Activated naive CD4-positive, alpha-beta T cell treated with anti-CD3 and anti-CD28 coated beads for 36 hours (primary cell): ENCODE measurements around the gene TLR5. TPM values are rescaled to one million over a fixed set of nuclear protein-coding genes. Genes with fewer than 3 reads are reported as not detected.

Experiments
- CTCF ChIA-PET: fragments of 350-600 bp; sonication (Branson Sonifier 250); formaldehyde crosslinking; loops from one replicate; lab custom pipeline; 2021; ENCODE audit warnings: antibody characterized with exemption; lab: Charles Lee
- DNase-seq: peaks from one replicate; pipeline ENCODE4 v3.0.0-alpha.2; 2020
- H3K27ac Mint-ChIP-seq: one replicate; pipeline ENCODE4 v1.8.0; 2021; ENCODE audit warnings: mild to moderate bottlenecking, mixed read lengths
- H3K27me3 Mint-ChIP-seq: one replicate; pipeline ENCODE4 v1.8.0; 2021; ENCODE audit warnings: low read depth, mixed read lengths
- H3K36me3 Mint-ChIP-seq: one replicate; pipeline ENCODE4 v1.8.0; 2021; ENCODE audit warnings: low read depth, mixed read lengths
- H3K4me1 Mint-ChIP-seq: one replicate; pipeline ENCODE4 v1.8.0; 2021; ENCODE audit warnings: low read depth, mixed read lengths
- H3K4me3 Mint-ChIP-seq: one replicate; pipeline ENCODE4 v1.8.0; 2021; ENCODE audit warnings: mild to moderate bottlenecking, moderate library complexity, mixed read lengths
- H3K9me3 Mint-ChIP-seq: one replicate; pipeline ENCODE4 v1.8.0; 2021; ENCODE audit warnings: mixed read lengths
- intact Hi-C: fragments of 100-400 bp; cut with micrococcal nuclease; formaldehyde crosslinking; loops from one replicate; pipeline ENCODE4 v1.15.1; 2023
- total RNA-seq, 2 experiments: library from RNA; stranded (reverse); gene quantifications; one replicate each; pipeline ENCODE4 v1.2.3, GENCODE V29; 2021

Gene TLR5
- total RNA-seq, 2 experiments from 2014 or later, result 0.67 to 0.93 TPM

GRCh38 chr1:223079498-223079897, 63.5 kb downstream of the TLR5 start:
- H3K4me3 Mint-ChIP-seq, result no peak overlapping the region
- H3K4me1 Mint-ChIP-seq, result no peaks in the 10 kb centered on the region
- H3K9me3 Mint-ChIP-seq, result no peaks in the 10 kb centered on the region
- intact Hi-C loops, result no loop called here
- no peak for DNase-seq
- no peak overlapping the region for H3K27ac Mint-ChIP-seq
- H3K27me3 Mint-ChIP-seq, result no peaks in the 10 kb centered on the region
- no peaks in the 10 kb centered on the region for H3K36me3 Mint-ChIP-seq
- CTCF ChIA-PET, result no interaction called here

GRCh38 chr1:223077247-223077833, 65.7 kb downstream of the TLR5 start:
- Mint-ChIP-seq H3K27me3 (no peaks in the 10 kb centered on the region), H3K4me1 (no peaks in the 10 kb centered on the region), H3K9me3 (no peaks in the 10 kb centered on the region), H3K36me3 (no peaks in the 10 kb centered on the region), H3K27ac (no peak overlapping the region), H3K4me3 (no peak overlapping the region)
- CTCF ChIA-PET, result interaction anchor here (1.5 kb wide), 1 partner anchor 46 kb away, joined by 5 read pairs; no protein-coding TSS in a partner anchor
- intact Hi-C loops, result no loop called here
- no peak for DNase-seq

- no peak overlapping the region for H3K4me3 Mint-ChIP-seq
- H3K27ac Mint-ChIP-seq, result no peak overlapping the region
- no peaks in the 10 kb centered on the region for H3K9me3 Mint-ChIP-seq
- no peak for DNase-seq
- intact Hi-C loops, result no loop called here
- no peaks in the 10 kb centered on the region for H3K4me1 Mint-ChIP-seq
- H3K36me3 Mint-ChIP-seq, result no peaks in the 10 kb centered on the region
- H3K27me3 Mint-ChIP-seq, result no peaks in the 10 kb centered on the region
- CTCF ChIA-PET, result interaction anchor here (0.6 to 1.8 kb wide), 3 partner anchors 14 to 343 kb away, joined by 3 to 5 read pairs (median 5); no protein-coding TSS in a partner anchor
Observed at GRCh38 chr1:223076362-223076761, 66.7 kb downstream of the TLR5 start.

- intact Hi-C loops, result no loop called here
- Mint-ChIP-seq H3K36me3 (no peaks in the 10 kb centered on the region), H3K27ac (no peak overlapping the region), H3K27me3 (no peaks in the 10 kb centered on the region), H3K9me3 (no peaks in the 10 kb centered on the region), H3K4me1 (no peaks in the 10 kb centered on the region), H3K4me3 (no peak overlapping the region)
- CTCF ChIA-PET, result interaction anchor here (0.6 to 1.8 kb wide), 2 partner anchors 15 to 344 kb away, joined by 3 to 5 read pairs; no protein-coding TSS in a partner anchor
- DNase-seq, result no peak
Observed at GRCh38 chr1:223075834-223076233, 67.2 kb downstream of the TLR5 start.

- CTCF ChIA-PET, result interaction anchor here (1.8 kb wide), 1 partner anchor 16 kb away, joined by 5 read pairs; no protein-coding TSS in a partner anchor
- Mint-ChIP-seq H3K4me3 (no peak overlapping the region), H3K36me3 (no peaks in the 10 kb centered on the region), H3K4me1 (no peaks in the 10 kb centered on the region), H3K9me3 (no peaks in the 10 kb centered on the region), H3K27me3 (no peaks in the 10 kb centered on the region), H3K27ac (no peak overlapping the region)
- no peak for DNase-seq
- intact Hi-C loops, result no loop called here
Observed at GRCh38 chr1:223074445-223075300, 68.4 kb downstream of the TLR5 start.

- no peak for DNase-seq
- Mint-ChIP-seq H3K9me3 (no peaks in the 10 kb centered on the region), H3K27me3 (no peaks in the 10 kb centered on the region), H3K4me3 (no peak overlapping the region), H3K36me3 (no peaks in the 10 kb centered on the region), H3K27ac (no peak overlapping the region), H3K4me1 (no peaks in the 10 kb centered on the region)
- CTCF ChIA-PET, result interaction anchor here (1.0 kb wide), 1 partner anchor 12 kb away, joined by 3 read pairs; no protein-coding TSS in a partner anchor
- intact Hi-C loops, result no loop called here
Observed at GRCh38 chr1:223068900-223069665, 74.0 kb downstream of the TLR5 start.

GRCh38 chr1:223067914-223068313, 75.1 kb downstream of the TLR5 start:
- Mint-ChIP-seq H3K36me3 (no peaks in the 10 kb centered on the region), H3K4me1 (no peaks in the 10 kb centered on the region)
- CTCF ChIA-PET, result no interaction called here

GRCh38 chr1:223066415-223066814, 76.6 kb downstream of the TLR5 start:
- Mint-ChIP-seq H3K36me3 (no peaks in the 10 kb centered on the region), H3K4me3 (no peak overlapping the region), H3K27me3 (no peaks in the 10 kb centered on the region), H3K9me3 (no peaks in the 10 kb centered on the region), H3K27ac (no peak overlapping the region), H3K4me1 (no peaks in the 10 kb centered on the region)
- intact Hi-C loops, result no loop called here
- CTCF ChIA-PET, result no interaction called here
- no peak for DNase-seq

More at GRCh38 chr1:223067914-223068313, 75.1 kb downstream of the TLR5 start:
- no peaks in the 10 kb centered on the region for H3K27me3 Mint-ChIP-seq
- H3K27ac Mint-ChIP-seq, result no peak overlapping the region
- no peaks in the 10 kb centered on the region for H3K9me3 Mint-ChIP-seq
- intact Hi-C loops, result no loop called here
- no peak for DNase-seq
- no peak overlapping the region for H3K4me3 Mint-ChIP-seq

GRCh38 chr1:223062177-223062576, 80.9 kb downstream of the TLR5 start:
- DNase-seq, result no peak
- intact Hi-C loops, result no loop called here
- Mint-ChIP-seq H3K27me3 (no peaks in the 10 kb centered on the region), H3K4me3 (no peak overlapping the region), H3K4me1 (no peaks in the 10 kb centered on the region), H3K27ac (no peak overlapping the region), H3K9me3 (no peaks in the 10 kb centered on the region), H3K36me3 (no peaks in the 10 kb centered on the region)
- CTCF ChIA-PET, result no interaction called here

GRCh38 chr1:223059526-223059925, 83.5 kb downstream of the TLR5 start:
- no peak for DNase-seq
- Mint-ChIP-seq H3K9me3 (no peaks in the 10 kb centered on the region), H3K36me3 (no peaks in the 10 kb centered on the region), H3K4me1 (no peaks in the 10 kb centered on the region), H3K27me3 (no peaks in the 10 kb centered on the region), H3K27ac (no peak overlapping the region), H3K4me3 (no peak overlapping the region)
- CTCF ChIA-PET, result no interaction called here
- intact Hi-C loops, result no loop called here
